OCI-LY3 (cell line): Measurements from ENCODE around the gene SORCS3.

Experiments used
- EZH2phosphoT487 ChIP-seq: fragments of 200-600 bp; shearing (Covaris generic); IDR thresholded peaks from 2 replicates; pipeline ENCODE4 v1.6.1; 2018; ENCODE audit warnings: antibody characterized with exemption, mixed run types, low read depth
- TF ChIP-seq, protein P1 (sequence below): fragments of 200-600, 300-600 bp; sonication (generic); IDR thresholded peaks from 2 replicates; pipeline ENCODE4 v1.5.1; 2014; ENCODE audit warnings: antibody characterized with exemption, low read length, low read depth

DNA sequence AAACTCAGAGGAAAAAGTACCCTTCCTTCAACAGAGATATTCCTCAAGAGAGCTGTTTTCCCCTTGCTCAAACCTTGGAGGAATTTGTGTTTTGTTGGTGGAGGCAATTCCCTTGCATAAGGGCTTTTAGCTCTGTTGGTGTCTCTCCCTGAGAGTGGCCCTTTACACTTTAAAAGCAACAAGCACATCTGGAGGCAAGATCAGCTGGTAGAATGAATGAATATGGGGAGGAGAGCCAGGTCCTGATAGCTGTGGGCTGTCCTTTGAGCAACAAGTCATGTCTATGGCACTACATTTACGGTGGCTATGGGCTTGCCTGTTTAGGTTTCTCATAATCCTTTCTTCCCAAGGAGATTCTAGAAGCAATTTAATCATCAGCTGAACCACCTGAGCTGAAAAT, 384.0 kb downstream of the SORCS3 start:
- TF ChIP-seq, protein P1, sequence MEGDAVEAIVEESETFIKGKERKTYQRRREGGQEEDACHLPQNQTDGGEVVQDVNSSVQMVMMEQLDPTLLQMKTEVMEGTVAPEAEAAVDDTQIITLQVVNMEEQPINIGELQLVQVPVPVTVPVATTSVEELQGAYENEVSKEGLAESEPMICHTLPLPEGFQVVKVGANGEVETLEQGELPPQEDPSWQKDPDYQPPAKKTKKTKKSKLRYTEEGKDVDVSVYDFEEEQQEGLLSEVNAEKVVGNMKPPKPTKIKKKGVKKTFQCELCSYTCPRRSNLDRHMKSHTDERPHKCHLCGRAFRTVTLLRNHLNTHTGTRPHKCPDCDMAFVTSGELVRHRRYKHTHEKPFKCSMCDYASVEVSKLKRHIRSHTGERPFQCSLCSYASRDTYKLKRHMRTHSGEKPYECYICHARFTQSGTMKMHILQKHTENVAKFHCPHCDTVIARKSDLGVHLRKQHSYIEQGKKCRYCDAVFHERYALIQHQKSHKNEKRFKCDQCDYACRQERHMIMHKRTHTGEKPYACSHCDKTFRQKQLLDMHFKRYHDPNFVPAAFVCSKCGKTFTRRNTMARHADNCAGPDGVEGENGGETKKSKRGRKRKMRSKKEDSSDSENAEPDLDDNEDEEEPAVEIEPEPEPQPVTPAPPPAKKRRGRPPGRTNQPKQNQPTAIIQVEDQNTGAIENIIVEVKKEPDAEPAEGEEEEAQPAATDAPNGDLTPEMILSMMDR, result no peak
- TF ChIP-seq EZH2phosphoT487, result no peak
